GM21825 (cell line): ENCODE measurements around the gene NUP210.
A peak's percentile ranks its signal among the peaks of the same experiment; 100 is the strongest.

Source experiments
- ATAC-seq: cut with Tn5 transposase; IDR thresholded peaks from one replicate; pipeline ENCODE4 v1.9.1; 2021; ENCODE audit warnings: mild to moderate bottlenecking, moderate library complexity; ENCODE audit not compliant: unreplicated experiment

The NUP210 gene

DNA sequence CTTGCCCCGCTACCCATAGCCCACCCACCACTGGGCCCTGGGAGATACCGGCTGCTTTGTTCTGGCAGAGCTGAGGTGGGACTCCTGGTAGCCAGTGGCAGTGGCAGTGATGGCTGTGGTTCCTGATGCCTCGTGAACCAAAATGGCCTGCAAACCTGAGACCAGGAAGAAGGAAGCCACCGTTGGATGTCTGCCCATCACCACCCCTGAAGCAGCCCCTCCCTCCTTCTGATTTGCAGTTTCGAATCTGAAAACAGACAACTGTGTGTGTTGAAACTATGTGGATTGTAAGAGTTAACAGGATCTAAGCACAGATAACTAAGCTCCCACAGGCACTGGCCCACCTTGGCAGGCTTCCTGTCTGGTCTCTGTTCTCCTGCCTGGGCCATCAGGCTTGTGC is 66.6 kb downstream of the NUP210 start:
- ATAC-seq = no peak

DNA sequence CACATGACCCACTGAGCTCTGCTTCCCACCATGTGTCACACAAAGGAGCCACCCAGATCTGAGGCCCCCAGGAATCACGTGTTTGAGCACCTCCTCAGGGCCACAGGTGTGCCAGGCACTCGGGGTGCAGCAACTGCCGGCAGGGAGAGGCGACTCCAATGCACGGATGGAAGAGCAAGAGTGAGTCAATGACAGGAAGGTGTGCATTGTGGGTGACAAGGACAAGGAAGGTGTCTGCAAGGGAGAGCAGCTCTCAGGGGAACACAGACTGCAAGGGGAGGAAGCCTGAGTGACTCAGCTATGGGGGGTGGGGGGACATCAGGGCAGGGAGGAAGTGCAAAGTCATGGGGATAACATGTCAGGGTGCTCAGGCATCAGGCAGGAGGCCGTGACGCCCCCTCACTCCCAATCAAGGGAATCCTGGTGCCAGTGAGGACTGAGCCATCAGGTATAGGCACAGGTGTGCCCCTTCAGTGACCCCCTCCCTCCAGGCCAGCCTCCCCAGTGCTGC is 67.4 kb downstream of the NUP210 start:
- no peak for ATAC-seq

DNA sequence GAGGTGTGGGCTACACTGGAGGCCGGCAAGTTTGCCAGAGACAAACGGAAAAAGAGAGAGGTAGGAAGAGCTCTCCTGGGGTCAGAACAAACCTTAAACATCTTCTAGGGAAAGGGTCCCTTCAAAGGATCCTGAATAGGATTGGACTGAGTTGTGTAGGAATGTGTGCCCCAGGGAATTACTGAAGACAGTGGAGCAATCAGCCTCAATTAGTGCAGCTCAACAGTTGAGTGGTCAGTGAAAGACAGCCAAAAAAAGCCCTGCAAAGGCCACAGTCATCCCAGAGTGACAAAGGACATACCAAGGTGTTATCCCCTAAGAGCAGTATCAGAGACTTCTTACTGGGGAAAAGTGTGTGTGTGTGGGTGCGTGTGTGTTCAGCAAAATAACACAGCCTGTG is 70.3 kb downstream of the NUP210 start:
- no peak for ATAC-seq

DNA sequence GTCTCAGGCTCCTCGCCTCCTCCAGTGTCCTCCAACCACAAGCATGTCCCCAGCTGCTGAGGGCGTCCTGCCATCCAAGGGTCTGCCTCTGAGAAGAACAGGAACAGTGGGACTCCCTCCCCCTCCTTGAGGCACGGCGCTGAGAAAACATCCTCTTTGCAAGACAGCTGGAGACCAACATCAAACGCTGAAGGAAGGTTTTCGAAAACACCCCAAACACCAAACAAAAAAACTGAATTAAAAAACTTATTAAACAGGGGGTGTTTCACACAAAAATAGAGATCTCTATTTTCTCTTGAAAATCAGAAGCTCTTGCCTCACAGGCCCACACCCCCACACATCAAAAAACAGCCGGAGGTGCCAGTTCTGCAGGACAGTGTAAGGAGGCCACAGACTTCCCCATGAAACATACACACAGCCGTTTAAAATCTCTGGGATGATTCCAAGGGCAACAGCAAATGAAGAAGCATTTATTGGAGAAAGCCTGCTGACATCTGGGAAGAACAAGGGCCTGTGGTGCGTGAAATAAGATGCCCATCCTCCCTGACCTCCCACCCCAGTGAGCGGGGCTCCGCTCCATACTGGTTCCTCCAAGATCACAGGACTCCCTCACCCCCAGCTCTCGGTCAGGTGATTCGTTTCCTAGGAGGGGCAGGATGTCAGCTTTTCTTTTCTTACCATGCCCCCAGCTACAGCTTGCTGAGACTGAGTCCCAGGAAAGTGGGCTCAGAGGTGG is 71.3 kb downstream of the NUP210 start:
- ATAC-seq = no peak

DNA sequence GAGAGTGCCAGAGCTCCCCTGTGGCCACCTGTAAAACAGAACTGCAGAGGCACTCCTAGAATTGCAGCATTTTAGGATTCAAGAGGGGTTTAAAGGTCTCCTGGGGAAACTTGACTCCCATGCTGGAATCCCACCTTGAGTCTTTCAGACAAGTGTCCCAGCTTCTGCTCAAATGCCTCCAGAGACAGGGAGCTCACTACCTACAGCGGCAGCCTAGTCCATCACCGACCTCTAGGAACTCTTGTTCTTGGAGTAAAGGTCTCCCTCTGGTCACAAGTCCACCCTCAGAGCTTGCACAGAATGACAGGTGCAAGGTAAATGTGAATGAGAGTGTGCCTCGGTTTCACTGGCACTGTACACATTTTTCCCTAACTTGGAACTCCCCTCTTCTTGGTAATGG is 72.0 kb downstream of the NUP210 start:
- ATAC-seq = no peak

DNA sequence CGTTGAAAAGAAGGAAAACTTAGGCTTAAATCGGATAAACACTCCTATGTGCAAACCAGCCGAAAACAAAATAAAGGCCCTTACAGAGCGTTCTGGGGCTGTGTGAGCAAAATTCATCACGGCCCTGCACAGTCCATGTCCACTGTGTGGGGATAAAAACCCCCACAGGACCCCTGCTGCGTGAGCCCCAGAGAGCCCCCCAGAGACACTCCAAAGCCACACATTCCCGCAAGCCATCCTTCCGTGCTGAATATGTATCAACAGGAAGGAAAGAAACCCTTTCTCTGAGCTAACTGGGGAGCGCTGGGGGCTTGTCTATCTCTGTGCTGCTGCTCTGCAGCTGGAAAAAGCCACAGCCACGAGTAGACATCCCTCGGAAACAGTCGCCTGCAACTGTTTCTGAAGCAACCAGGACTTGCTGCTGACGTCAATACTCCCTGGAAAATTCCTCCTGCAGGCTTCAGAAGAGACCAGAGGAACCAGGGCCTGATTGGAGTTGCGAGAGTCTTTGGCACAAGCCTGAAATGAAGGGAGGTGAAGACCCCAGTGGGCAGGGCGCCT is 72.7 kb downstream of the NUP210 start:
- no peak for ATAC-seq

DNA sequence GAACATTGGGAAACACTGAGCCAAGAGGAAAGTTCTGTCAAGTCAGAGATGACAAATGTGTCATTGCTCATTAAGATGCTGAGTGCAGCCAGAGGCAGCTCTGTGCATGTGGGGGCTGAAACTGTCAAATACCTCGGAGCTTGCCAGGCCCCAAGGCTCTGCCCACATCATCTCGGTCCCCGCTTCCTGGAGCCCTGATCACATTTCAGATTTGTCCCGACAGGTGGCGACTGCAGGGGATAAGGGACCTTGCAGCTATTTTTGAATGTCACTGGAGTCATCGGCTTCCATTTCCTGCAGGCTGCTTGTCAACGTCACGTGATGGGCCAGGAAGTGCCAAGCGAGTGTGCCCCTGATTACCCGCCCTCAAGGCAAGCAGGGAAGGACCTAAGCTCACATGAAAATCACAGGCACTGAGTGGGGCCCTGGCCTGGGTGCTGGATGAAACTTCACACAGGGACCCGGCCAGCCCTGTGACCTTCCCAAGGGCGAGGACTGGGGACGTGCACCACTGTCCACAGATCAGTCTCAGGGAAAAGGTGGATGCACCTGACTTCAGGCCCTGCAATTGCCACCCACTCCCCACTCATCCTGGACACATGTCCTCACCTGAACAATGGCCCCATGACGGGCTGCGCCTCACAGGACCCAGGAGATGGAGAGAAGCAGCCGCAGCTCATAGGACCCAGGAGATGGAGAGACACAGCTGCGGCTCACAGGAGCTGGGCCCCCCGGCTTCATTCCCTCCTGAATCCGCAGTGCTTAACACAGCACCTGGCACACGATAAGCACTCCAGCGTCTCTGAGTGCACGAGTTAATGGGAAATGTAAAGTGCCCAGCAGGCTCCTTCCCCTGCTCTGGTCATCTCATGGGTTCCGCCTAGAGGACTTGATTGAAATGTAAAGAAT is 73.4 kb downstream of the NUP210 start:
- ATAC-seq = no peak

DNA sequence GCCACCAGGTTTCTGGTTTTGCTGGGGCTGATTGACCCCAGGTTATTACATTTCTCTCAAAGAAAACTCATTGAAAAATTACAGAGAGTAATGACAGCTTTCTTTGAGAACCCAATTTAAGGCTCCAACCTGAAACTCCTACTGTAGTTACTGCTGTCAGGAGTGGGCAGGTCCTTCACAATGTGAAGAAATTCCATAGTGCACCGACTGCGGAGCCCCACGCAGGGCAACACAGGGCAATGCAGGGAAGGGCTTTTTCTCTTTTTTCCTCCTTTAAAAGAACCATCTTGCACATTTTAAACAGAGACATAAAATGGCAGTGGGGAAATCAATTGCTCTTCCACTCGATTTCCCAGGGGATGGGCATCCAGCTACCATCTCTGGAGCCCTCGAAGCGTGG is 74.3 kb downstream of the NUP210 start:
- ATAC-seq = no peak

DNA sequence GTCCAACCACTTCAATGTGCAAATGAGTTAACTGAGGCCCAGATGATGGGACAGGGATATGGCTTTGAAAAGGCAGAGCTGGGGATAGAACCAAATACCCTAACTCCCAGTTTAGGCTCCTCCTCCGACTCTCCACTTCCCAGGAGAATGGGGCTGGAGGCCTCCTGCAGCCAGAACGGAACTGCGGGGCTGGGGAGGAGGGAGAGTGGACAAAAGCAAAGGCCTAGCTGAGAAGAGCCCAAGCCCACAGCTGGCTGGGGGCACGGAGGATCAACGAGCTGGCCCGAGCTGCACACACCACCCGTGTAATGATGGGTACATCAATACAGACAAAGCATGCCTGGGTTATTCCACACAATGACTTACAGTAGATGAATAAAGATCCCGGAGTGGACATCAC is 74.8 kb downstream of the NUP210 start:
- ATAC-seq = no peak

DNA sequence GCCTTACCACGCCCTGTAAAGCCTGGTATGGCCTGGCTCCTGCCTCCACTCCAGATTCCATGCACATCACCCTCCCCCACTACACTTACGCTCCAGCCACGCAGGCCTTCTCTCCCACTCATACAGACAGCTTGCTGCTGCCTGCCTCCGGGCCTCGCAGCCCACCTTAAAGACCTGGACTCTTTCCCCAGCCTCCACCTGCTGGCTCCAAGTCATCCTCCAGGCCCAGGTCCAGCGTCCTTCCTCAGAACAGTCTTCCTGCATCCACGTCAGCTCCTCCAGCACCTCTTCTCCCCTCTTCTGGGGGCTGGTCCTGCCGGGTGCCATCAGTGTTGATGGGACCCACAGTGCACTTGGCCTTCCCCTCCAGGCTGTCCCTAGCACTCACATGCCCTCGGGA is 75.5 kb downstream of the NUP210 start:
- ATAC-seq = no peak

DNA sequence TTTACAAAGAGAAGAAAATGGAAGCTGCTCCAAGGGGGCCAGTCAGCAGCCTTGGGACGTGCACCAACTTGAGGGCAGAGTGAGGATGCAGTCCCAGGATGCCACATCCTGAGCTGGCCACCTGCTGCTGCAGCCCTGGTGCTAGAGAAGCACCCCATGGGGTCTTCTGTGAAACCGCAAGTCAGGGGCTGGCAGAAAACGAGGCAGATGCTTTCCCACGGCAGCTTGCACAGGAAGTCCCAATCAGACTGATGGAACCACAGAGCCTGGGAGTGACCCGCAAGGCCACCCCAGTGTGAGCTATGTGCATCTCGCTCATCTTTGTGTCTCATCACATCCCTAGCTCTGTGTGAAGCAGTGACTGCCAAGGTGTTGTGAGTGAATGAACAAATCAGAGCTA is 76.5 kb downstream of the NUP210 start:
- no peak for ATAC-seq

DNA sequence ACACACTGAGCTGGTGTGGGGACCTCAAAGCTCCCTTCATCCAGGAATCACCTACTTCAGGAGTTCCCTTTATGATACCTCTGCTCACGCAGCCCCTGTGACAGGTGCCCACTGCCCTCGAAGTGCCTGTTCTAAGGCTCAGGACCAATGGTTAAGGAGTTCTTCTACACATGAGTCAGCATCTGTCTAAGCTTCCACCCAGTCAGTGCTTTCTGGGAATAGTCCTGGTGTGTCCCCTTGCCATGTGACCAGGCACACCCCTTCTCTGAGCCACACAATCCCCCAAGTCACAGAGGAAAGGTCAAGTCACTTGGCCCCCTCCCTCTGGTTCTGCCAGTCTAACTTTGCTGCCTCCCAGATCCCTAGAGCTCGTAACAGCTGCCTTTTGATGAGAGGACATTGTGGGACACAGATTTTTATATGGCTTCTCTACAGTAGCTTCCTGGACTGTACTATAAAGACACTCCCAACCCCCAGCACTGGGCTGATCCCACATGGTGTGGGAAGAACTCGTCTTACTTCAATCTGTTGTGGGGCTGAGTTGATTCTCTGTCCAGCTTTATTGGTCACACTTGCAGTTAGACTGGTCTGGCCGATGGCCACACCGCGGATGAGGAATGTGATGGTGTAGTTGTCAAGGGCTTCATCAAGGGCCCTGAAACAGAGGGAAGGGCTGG is 78.8 kb downstream of the NUP210 start:
- no peak for ATAC-seq

DNA sequence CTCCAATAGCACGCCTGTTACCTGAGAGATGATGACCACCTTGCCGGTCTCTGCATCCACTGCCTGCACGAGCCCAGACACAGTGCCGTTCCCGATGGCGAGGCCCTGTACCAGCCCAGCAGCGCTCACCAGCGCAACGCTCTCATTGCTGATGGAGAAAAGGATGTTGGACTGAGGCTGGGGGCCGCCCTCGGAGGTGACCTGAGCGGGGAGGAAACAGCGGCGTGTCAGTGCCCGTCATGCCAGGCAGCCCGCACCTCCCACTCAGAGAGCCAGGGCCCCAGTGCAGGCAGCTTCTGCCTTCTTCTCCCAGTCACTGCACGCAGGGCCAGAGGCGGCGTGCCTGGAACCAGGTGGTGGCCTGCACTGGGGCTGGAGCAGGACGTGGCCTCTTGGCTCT is 80.3 kb downstream of the NUP210 start:
- ATAC-seq = no peak

DNA sequence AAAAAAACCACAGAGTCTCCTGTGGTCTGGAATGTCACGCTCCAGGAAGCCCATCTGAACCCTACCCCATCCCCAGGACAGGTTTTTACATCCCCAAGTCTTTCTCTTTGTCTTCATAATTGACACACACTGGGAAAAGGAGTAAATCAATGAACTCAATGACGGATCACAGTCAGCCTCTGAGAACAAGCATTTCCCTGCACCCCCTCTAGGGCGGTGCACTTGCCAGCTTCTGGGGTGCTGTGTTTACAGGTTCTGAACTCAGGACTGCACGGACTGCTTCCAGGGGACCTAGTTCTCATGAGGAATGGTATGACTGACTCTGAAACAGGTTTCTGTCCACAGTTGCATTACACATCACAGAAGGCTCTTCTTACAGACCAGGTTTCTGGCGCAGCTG is 81.1 kb downstream of the NUP210 start:
- no peak for ATAC-seq

DNA sequence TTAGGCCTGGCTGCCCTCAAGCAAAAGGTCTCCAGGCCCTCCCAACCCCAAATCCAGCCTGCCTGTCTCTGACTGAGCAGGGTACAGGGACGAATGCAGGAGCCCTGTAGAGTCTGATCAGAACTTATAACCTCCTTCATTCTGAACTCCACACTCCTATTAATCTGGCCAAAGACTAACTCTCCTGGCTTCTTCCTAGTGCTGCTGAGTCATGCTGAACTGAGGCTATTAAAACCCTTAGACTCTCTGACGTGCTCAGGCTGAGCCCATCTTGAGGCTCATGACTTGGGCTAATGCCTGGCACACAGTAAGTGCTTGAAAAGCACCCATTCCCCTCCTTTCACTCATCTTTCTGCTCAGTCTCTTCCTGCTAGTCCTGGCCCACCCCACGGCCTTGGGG is 81.9 kb downstream of the NUP210 start:
- no peak for ATAC-seq

DNA sequence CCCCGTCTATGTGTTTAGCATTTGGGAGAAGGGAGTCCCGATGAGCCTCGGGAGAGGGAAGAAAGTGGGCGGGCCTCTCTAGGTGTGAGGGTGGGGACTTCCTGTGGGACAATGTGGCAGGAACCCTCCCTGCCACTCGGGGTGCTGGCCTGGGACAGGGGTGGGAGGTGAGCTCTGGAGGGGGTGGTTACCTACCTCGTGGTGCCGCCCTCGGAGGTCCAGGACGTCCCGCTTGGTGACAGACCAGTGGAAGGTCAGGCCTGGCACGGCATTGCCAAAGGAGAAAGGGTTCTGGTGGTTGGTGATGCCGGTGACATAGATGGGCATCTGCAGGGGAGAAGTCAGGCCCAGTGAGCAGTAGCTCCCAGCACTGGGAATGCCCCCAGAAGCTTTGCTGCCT is 83.5 kb downstream of the NUP210 start:
- ATAC-seq = no peak

DNA sequence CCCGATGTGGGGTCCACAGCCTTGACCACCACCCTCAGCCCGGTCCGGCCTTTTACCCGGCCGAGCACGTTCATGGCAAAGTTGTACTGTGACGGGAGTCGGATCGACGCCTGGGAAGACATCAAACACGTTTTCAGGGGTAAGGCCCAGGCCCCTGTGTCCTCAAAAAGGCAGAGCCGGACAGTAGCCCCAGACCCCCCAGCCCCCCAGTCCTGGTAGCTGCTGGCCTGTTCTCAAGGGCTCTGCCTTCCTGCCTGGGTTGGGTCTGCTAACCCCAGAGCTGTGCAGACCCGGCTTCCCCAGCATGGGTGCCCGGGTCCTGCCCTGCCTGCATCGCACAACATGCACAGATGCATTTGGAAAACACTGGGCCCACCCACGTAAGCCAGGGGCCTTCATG is 84.6 kb downstream of the NUP210 start:
- no peak for ATAC-seq

DNA sequence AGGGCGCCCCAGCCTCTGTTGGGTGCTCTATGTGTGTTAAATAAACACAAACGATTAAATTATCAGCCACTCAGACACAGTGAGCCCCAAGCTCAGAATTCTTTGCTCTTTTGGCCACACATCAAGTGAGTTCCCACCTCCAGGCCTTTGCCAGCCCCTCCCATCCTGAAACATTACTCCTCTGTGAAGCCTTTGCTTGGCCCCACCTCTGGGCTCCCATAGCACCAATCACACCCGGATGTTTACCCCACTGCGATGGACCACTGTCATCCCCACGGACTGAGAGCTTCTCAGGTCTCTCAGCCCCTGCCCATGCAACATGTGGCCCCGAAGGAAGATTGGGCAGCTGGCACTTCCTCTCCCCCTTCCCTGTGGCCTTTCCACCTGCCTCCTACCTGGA is 85.1 kb downstream of the NUP210 start:
- no peak for ATAC-seq

DNA sequence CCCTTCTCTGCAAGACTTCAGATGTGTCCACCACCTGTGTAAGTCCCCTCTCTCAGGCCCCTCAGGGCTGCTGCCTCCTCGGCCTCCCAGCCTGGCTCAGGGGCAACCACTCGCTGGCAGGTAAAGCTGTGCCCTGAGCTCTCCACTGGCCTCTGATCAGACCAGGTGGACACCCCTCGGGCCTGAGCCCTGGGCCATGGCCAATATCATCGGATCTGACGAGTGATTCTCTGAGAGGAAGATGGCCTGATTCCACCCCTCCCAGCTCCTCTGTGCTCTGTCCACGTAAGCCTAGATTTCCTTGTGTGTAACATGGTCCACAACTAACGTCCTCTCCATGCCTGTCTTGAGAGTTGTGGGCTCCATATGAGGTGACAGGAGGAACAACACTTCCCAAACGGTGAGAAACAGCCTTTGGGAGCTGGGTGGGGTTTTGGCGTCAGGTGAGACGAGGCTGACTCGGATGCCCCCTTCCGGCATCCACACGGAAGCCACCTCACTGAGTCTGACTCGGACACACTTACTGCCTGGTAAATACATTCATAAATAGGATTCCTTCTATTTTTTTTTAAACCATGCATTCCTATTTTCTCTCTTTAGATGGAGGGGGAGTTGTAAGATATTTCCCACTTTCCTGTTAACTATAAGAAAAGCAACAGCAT is 86.8 kb downstream of the NUP210 start:
- ATAC-seq = no peak

DNA sequence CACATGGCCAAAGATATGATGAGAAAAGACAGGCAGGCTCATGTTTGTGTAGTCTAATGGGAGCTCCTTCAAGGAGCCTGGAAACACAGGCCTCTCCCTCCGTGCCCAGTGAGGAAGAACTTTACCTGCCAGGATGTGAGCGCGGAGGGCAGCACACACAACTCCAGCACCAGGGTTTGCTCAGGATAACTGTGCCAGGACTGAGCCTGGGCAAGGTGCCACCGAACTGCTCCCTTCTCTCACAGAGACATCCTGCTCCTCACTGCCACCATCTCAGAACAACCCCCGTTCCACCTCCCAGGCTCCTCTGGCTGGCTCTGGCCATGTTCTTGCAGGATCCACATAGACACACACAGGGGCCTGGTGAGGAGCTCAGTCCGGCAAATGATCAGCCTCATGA is 87.4 kb downstream of the NUP210 start:
- ATAC-seq = no peak

DNA sequence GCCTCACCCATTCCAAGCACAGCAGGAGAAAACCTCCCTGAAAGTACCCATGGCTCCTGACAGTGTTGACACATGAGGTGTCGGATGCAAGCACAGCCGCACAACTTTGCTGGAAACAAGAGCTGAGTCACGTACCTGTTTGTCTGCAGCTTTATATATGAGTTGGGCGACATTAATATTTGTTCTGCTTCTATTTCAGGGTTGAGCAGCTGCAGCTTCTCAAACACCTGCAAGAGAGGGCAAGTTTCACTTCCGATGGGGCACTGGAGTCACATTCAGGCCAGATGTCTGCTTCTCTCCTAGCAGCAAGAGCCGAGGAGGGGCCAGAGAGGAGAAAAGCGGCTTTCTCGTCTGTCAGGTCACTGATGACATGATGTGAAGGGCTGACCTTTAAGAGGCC is 88.0 kb downstream of the NUP210 start:
- peak; percentile 92 for ATAC-seq
